ENCODE measurements around the gene CAAP1. TPM values are rescaled to one million over a fixed set of nuclear protein-coding genes. Genes with fewer than 3 reads are reported as not detected.

CAAP1 gene
- total and polyA plus RNA-seq, 2 of the 13 experiments (the other 11 are each of a cell fraction or from before 2014, with no cell fraction given): 10.9 to 40.2 TPM

DNA sequence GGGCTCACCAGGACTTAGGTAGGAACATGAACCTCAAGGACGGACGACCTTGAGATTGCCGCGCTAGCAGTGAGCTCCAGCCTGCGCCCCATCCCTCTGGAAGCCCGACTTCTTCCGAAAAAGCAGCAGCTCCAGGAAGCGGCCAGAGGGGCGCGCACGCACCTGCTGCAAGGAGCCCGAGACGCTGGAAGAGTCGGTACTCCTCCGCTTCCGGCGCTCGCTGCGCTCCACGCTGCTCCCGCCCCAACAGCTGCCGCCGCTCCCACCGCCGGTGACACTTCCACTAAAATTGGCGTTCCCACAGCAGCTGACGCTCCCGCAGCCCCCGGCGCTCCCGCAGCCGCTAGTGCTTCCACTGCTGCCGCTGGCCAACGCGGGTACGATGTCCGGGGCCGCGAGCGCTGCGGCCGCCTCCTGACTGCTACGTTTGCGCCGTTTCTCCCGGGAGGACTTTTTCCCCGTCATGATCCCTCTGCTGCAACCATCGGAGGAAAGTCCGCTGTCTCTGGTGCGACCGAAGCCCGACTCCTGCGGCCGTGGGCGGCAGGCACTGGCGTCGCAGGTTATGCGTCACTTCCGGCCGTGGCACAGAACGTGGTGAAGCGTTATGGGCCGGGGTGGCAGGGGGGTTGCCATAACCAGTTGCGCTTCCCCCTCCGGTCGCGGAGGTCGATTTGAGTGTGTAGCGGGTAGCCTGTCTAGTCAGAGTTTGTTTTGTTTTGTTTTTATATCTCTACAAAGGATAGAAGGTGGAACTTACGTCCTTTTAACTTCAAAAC lies at the start of gene CAAP1 (continued):
- TF ChIP-seq JUNB (CRISPR knock-in tag; IDR thresholded peaks at IDR 0.05; ENCODE audit: borderline replicate concordance) (0 out of 2 replicates have a peak, but pooled peaks have one; percentile 15), KLF9 (CRISPR knock-in tag; IDR thresholded peaks at IDR 0.05; ENCODE audit: low read depth) (no peak), EP300 (IDR thresholded peaks at IDR 0.05; ENCODE audit: low read depth in 2 of 2, low read length in 2 of 2) (0 out of 4 replicates have a peak, but pooled peaks of 1 of the 2 experiments have one; percentile 25), EP300 (CRISPR knock-in tag; IDR thresholded peaks at IDR 0.05; ENCODE audit: borderline replicate concordance) (peak; percentile 28; the same call in 1 of the 2 replicates), ZNF572 (CRISPR knock-in tag; IDR thresholded peaks at IDR 0.05) (0 out of 2 replicates have a peak, but pooled peaks have one; percentile 96), MAZ (IDR thresholded peaks at IDR 0.05; ENCODE audit: borderline replicate concordance, low read depth, low read length) (peak; percentile 39; the same call in 1 of the 2 replicates), MAZ (CRISPR knock-in tag; IDR thresholded peaks at IDR 0.05; ENCODE audit: low read depth) (peak; percentile 89), SP4 (CRISPR knock-in tag; IDR thresholded peaks at IDR 0.05) (peak; percentile 85), ZNF660 (CRISPR knock-in tag; IDR thresholded peaks at IDR 0.05; ENCODE audit: borderline replicate concordance, low read depth) (no peak; the same call in 1 of the 2 replicates), TOE1 (CRISPR knock-in tag; IDR thresholded peaks at IDR 0.05) (no peak; the same call in 1 of the 2 replicates), ZNF703 (CRISPR knock-in tag; IDR thresholded peaks at IDR 0.05; ENCODE audit: borderline replicate concordance) (0 out of 2 replicates have a peak, but pooled peaks have one; percentile 58), NCOR1 (IDR thresholded peaks at IDR 0.05; ENCODE audit: borderline replicate concordance, low read length) (no peak), YEATS4 (CRISPR knock-in tag; IDR thresholded peaks at IDR 0.05; ENCODE audit: borderline replicate concordance) (peak; percentile 99), ZNF547 (CRISPR knock-in tag; IDR thresholded peaks at IDR 0.05) (peak; percentile 58; the same call in 1 of the 2 replicates), TP53 (CRISPR knock-in tag; conservative IDR thresholded peaks at IDR 0.05) (0 out of 2 replicates have a peak, but pooled peaks have one; percentile 27), NR1H2 (CRISPR knock-in tag; IDR thresholded peaks at IDR 0.05; ENCODE audit: borderline replicate concordance, low read depth) (0 out of 2 replicates have a peak, but pooled peaks have one; percentile 73), ZNF616 (CRISPR knock-in tag; IDR thresholded peaks at IDR 0.05; ENCODE audit: low read depth) (0 out of 2 replicates have a peak, but pooled peaks have one; percentile 55), KDM4B (CRISPR knock-in tag; IDR thresholded peaks at IDR 0.05) (no peak; the same call in 1 of the 2 replicates)
- TF ChIP-seq, protein P1, sequence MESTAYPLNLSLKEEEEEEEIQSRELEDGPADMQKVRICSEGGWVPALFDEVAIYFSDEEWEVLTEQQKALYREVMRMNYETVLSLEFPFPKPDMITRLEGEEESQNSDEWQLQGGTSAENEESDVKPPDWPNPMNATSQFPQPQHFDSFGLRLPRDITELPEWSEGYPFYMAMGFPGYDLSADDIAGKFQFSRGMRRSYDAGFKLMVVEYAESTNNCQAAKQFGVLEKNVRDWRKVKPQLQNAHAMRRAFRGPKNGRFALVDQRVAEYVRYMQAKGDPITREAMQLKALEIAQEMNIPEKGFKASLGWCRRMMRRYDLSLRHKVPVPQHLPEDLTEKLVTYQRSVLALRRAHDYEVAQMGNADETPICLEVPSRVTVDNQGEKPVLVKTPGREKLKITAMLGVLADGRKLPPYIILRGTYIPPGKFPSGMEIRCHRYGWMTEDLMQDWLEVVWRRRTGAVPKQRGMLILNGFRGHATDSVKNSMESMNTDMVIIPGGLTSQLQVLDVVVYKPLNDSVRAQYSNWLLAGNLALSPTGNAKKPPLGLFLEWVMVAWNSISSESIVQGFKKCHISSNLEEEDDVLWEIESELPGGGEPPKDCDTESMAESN (CRISPR knock-in tag; conservative IDR thresholded peaks at IDR 0.05): peak; percentile 61; the same call in 1 of the 2 replicates
- TF ChIP-seq, protein P2, sequence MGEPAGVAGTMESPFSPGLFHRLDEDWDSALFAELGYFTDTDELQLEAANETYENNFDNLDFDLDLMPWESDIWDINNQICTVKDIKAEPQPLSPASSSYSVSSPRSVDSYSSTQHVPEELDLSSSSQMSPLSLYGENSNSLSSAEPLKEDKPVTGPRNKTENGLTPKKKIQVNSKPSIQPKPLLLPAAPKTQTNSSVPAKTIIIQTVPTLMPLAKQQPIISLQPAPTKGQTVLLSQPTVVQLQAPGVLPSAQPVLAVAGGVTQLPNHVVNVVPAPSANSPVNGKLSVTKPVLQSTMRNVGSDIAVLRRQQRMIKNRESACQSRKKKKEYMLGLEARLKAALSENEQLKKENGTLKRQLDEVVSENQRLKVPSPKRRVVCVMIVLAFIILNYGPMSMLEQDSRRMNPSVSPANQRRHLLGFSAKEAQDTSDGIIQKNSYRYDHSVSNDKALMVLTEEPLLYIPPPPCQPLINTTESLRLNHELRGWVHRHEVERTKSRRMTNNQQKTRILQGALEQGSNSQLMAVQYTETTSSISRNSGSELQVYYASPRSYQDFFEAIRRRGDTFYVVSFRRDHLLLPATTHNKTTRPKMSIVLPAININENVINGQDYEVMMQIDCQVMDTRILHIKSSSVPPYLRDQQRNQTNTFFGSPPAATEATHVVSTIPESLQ (CRISPR knock-in tag; conservative IDR thresholded peaks at IDR 0.05): no peak
- TF ChIP-seq, protein P3, sequence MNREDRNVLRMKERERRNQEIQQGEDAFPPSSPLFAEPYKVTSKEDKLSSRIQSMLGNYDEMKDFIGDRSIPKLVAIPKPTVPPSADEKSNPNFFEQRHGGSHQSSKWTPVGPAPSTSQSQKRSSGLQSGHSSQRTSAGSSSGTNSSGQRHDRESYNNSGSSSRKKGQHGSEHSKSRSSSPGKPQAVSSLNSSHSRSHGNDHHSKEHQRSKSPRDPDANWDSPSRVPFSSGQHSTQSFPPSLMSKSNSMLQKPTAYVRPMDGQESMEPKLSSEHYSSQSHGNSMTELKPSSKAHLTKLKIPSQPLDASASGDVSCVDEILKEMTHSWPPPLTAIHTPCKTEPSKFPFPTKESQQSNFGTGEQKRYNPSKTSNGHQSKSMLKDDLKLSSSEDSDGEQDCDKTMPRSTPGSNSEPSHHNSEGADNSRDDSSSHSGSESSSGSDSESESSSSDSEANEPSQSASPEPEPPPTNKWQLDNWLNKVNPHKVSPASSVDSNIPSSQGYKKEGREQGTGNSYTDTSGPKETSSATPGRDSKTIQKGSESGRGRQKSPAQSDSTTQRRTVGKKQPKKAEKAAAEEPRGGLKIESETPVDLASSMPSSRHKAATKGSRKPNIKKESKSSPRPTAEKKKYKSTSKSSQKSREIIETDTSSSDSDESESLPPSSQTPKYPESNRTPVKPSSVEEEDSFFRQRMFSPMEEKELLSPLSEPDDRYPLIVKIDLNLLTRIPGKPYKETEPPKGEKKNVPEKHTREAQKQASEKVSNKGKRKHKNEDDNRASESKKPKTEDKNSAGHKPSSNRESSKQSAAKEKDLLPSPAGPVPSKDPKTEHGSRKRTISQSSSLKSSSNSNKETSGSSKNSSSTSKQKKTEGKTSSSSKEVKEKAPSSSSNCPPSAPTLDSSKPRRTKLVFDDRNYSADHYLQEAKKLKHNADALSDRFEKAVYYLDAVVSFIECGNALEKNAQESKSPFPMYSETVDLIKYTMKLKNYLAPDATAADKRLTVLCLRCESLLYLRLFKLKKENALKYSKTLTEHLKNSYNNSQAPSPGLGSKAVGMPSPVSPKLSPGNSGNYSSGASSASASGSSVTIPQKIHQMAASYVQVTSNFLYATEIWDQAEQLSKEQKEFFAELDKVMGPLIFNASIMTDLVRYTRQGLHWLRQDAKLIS (CRISPR knock-in tag; IDR thresholded peaks at IDR 0.05): no peak
